GM08714 (cell line): Measurements from ENCODE around the gene FBXL14.
A peak's percentile ranks its signal among the peaks of the same experiment; 100 is the strongest.
"Not testable (repeated sequence)": the region's sequence is repeated elsewhere in the genome, so short reads cannot be mapped to it uniquely, and the experiment has no call there.

Experiments
- H3K4me3 ChIP-seq: fragments of 200-500 bp; sonication (Bioruptor generic); 2 replicates; pipeline ENCODE4 v1.5.1; 2014; ENCODE audit warnings: mild to moderate bottlenecking, low read length, inconsistent platforms
- ZNF274 ChIP-seq: IDR thresholded peaks from 2 replicates; pipeline ENCODE4 v1.6.1; 2012; ENCODE audit warnings: mild to moderate bottlenecking, low read depth, low read length

Gene FBXL14

DNA sequence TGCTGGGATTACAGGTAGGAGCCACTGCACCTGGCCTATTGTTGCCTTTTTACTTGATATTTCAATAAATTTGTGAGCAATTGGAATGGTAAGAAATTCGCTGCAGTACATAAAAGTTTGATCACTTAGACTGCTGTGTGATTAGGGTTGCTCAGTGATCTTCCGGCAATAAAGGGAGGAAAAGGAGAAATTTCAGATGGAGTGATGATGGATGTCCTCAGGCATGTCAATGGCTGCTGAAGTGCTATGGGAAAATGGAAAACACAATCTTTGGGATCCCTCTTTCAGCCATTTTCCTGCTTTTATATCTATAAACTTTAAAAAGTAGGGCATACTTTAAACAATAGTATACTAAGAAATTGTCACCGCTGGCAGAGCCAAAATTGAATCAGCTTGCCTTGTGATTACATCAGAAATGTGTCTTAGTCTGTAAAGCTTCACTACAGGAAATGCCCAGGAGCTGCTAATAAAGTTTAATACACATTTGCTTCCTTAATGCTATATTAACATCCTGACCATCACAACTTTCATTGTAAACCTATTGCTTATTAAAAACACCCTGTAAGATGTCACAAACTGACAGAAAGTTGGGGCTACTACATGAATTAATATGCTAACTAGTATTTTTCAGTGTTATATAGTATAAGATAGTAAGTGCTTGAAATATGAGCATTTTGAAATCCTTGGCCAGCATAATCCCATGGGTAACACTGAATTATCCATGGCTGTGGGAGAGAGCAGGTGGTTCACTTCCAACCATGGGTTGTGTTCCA is 13.7 kb upstream of the FBXL14 start:
- H3K4me3 ChIP-seq: no peak overlapping the region
- no peak for TF ChIP-seq ZNF274

DNA sequence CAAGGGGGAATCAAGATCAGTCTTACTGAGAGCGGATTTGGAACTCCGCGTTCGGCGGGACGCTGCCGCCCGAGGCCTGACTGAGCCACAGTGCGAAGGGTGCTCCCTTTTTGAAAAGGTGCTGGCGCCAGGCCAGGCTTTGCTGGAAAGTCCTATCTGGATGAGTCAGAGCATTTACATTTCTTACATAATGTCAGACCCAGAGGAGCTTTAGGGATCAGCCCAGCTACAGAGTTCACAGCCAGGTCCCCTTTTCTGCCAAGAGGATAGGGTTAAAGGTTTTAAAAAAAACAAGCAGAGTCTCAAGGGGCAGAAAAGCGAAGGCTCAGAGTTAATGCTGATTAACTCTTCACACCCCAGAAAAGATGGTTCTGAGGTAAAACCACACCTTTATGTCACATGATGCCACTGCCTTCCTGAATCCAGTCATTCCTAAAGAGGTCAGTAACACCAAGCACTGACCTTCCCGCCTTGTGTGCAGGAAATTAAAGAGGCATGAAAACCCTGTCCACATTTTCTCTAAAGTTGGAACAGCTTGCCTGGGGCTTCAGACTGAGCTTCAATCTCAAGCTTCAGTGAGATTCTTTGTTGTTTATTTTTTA is 11.7 kb upstream of the FBXL14 start:
- TF ChIP-seq ZNF274: no peak
- no peak overlapping the region; the same call in 1 of the 2 replicates for H3K4me3 ChIP-seq

DNA sequence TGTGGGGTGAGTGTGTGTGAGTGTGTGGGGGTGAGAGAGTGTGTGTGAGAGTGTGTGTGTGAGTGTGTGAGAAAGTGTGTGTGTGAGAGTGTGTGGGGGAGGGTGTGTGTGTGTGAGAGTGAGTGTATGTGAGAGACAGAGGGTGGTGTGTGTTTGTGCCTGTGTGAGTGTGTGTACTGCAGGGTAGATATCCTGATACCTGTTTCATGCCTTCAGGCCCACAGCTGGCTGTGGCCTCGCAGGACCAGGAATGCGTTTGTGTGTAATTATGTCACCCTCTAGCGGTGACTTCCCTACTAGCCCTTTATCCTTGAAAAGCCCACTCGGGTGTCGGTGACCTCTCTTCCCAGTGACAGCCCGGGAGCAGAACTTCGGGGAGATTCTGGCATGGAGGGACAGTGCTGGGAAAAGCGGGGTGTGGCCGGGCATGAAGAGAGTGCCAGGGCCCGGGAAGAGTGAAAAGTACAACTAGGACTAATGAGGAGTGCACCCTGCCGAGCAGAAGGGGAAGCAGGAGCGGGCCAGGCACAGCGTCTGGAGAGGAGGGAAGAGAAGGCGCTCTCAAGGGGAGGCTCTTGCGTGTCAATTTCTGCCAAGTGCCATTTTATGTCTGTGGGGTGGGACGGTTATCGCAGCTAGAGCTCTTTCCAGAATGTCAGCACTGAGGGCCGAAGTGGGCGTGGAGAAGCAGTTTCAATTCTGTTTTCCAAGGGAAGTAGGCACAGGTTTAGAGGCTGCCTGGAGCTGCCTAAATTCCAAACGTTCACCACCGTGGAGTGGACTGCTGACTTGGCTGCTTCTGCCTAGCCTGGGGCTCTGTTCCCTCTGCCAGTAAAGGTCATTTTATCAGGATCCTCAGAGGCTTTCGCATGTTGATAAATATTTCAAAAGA is 11.0 kb upstream of the FBXL14 start:
- peak overlapping the region; percentile 8; the same call in 1 of the 2 replicates for H3K4me3 ChIP-seq
- no peak for TF ChIP-seq ZNF274

DNA sequence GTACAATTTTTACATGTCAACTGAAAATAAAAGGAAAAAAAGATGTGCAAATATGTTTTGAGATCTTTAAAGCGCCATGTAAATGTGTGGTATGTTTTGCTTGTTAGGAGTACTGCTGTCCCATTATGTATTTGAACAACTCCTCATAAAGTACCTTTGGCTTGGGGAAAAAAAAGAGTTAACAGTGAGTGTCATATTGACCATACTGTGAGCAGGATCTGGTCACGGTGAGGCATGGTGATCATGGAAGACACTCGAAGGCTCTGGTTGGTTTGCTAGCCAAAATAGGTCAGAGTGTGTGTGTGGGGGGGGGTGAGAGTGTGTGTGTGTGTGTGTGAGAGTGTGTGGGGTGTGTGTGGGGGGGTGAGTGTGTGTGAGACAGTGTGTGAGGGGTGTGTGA is 10.1 kb upstream of the FBXL14 start:
- no peak overlapping the region for H3K4me3 ChIP-seq
- TF ChIP-seq ZNF274: no peak

DNA sequence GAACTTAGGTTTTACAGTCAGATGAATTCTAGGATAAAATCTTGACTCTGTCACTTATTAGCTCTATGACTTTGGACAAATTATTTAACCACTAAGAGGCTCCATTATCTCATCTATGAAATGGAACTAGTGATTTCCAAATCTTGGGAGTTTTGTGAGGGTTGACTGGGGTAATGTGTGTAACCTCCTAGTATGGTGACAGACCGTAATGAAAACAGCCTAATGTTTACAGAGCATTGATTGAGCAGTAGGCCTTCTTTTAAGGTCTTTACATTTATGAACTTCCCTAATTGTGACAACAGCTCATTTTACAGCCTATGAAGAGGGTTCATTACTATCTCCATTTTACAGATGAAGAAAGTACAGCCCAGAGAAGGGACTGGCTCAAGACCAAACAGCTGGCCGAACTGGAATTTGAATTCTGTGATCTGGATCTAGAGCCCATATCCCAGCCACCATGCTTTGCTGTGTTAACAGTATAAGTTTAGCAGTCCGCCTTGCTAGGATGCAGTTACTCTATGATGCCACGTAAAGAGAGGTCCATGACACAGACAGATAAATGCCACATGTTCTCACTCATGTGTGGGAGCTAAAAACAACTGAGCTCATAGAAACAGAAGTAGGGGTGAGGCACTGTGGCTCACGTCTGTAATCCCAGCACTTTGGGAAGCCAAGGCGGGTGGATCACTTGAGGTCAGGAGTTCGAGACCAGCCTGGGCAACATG is 9.1 kb upstream of the FBXL14 start:
- H3K4me3 ChIP-seq: no peak overlapping the region
- no peak for TF ChIP-seq ZNF274

DNA sequence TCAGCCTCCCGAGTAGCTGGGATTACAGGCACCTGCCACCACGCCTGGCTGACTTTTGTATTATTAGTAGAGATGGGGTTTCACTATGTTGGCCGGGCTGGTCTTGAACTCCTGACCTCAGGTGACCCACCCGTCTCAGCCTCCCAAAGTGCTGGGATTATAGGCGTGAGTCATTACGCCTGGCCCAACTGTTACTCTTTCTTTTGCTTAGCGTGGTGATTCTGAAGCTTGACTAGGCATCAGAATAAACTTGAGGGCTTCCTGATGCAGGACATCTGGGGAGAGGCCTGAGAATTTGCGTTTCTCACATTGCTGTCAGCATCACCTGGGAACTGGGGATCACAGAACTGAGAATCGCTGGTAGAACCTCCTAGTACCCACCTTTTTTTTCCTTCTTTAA is 8.3 kb upstream of the FBXL14 start:
- H3K4me3 ChIP-seq: not testable (repeated sequence)

DNA sequence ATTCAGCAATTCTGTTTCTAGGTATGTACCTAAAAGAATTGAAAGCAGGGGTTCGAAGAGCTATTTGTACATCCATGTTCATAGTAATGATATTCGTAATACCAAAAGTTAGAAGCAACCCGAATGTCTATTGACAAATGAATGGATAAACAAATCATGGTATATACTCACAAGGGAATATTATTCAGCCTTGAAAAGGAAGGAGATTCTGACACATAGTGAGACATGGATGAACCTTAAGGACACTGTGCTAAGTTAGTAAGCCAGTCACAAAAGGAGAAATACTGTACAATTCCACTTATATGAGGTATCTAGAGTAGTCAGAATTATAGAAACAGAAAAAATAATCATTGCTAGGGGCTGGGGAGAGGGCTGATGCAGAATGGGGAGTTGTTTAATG is 4.4 kb upstream of the FBXL14 start:
- TF ChIP-seq ZNF274: no peak
- no peak overlapping the region for H3K4me3 ChIP-seq

DNA sequence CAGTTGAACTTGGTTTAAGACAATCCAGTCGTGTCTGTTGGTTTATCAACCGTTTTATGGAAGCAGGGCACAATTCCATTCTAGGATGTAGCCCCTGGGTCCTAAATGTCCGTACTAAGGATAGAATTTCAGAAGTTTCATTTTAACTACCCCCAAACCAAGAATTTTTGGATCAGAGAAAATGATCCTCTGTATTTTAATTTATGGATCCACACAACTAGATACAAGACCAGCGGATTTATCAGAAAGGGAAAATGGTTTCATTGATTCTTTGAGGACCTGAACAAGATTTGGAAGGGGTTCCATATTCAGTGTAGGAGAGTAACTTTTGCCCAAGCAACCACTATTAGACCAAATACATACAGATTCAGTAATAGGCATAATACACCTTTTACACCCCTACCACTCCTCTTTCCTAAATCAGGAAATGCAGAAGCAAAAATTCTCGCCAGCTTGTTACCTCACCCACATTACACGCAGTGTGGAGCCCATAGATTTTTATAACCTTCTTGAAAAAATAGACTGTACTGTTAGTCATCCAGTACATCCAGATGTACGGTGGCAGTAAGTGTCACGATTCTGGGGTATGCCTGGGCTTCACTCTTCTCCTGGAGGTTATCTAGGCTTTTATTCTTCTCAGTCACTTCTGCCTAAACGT is 1.4 kb upstream of the FBXL14 start:
- H3K4me3 ChIP-seq: no peak overlapping the region
- TF ChIP-seq ZNF274: no peak

DNA sequence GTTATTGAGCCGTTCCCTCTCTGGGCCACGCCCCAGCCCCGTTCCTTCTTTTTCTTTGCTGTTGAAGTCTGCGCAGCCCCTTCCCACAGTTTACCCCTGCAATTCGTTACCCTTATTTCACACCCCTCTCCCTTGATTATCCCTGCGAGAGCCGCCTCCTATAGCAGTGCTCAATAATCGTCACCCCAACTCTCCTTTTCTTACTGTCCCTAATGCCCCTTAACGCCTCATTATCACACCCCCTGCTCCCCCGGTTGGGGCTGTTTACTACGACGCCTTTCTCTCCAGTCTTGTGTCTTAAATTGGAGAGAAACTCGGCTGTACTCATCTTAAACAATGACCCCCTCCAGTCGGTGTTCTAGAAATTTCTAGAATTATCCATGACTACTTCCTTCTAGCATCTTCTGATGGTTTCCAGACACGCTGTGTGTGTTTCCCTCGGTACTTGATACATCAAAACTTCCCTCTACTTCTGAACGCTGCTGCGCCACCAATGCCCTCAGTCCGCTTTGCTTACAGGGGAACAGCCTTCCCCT is 713 bp upstream of the FBXL14 start:
- H3K4me3 ChIP-seq: peak overlapping the region; percentile 75
- no peak for TF ChIP-seq ZNF274

DNA sequence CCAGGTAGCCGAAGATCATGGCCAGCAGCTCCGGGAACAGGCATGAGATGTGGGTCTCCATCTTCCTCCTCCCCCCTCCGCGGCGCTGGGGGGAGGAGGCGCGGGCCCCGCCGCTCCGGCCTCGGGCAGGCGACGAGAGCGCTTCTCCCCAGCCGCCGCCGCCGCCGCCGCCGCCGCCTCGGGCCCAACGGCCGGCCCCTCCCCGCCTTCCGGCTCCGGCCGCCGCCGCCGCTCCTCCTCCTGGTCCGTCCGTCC is 448 bp downstream of the FBXL14 start:
- H3K4me3 ChIP-seq: peak overlapping the region; percentile 75; the same call in 1 of the 2 replicates
- no peak for TF ChIP-seq ZNF274

DNA sequence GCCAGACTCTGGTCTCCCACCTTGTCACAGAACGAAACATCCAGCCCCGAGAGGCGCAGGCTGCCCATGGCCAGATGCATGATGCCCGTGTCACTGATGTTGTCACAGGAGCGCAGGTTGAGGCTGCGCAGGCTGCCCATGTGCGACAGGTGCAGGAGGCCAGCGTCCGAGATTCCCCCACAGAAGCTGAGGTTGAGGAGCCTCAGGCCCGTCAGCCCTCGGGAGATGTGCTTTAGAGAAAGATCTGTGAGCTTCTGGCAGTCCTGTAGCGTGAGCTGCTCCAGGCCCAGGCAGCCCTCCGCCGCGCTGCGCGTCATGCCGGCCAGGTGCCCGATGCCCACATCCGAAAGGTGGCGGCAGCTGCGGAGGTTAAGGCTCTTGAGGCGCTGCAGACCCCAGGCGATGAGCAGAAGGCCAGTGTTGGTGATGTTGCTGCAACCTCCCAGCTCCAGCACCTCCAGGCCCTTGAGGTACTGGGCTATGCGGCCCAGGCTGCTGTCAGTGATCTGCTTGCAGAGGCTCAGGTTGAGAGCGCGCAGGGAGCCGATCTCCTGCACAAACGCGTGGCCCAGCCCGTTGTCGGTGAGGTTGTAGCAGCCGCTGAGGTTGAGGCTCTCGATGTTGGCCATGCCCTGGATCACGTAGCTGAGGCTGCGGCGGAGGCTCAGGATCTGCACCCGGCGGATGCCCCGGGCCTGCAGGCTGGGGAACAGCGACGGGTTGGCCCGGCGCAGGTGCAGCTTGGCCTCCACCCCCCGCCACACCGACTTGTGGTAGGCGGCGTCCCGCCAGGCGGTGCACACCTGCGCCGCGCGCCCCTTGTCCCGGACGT is 991 bp downstream of the FBXL14 start:
- H3K4me3 ChIP-seq: peak overlapping the region; percentile 75; the same call in 1 of the 2 replicates
- no peak for TF ChIP-seq ZNF274

DNA sequence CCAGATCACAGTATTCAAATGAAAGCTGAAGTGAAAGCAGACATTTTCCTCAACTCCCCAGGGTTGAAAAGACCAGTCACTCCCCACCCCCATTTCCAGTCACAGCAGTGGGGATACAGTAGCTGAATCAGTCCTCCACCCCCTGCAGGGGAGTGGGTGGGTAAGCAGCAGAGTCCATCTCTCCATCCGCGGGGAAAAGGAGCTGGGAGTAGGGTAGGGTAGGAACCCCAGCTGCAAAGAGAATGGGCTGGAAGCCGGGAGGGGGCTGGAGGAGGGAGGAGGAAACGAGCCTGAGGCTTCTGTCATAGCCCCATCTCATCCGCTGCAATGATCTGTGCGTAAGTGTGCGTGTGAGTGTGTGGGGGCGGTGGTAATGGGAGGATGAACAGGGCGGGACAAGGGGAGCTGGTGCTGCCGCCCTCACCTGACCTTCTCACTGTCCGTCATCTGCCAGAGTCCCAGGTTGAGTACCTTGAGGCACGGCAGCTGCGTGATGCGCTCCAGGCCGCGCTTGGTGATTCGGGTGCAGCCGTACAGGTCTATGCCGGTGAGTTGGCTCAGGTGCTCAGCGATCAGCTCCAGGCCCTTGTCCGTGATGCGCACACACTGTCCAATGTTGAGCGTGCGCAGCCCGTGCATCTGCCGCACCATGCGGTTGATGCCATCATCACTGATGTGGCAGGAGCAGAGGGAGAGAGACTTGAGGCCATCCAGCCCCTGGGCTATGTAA is 1.8 kb downstream of the FBXL14 start:
- peak overlapping the region; percentile 75 for H3K4me3 ChIP-seq
- no peak for TF ChIP-seq ZNF274
